ENCODE data around the gene CEP128.

- TF ChIP-seq, protein P1, sequence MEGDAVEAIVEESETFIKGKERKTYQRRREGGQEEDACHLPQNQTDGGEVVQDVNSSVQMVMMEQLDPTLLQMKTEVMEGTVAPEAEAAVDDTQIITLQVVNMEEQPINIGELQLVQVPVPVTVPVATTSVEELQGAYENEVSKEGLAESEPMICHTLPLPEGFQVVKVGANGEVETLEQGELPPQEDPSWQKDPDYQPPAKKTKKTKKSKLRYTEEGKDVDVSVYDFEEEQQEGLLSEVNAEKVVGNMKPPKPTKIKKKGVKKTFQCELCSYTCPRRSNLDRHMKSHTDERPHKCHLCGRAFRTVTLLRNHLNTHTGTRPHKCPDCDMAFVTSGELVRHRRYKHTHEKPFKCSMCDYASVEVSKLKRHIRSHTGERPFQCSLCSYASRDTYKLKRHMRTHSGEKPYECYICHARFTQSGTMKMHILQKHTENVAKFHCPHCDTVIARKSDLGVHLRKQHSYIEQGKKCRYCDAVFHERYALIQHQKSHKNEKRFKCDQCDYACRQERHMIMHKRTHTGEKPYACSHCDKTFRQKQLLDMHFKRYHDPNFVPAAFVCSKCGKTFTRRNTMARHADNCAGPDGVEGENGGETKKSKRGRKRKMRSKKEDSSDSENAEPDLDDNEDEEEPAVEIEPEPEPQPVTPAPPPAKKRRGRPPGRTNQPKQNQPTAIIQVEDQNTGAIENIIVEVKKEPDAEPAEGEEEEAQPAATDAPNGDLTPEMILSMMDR (IDR thresholded peaks at IDR 0.05): no peak
- TF ChIP-seq POLR2A (IDR thresholded peaks at IDR 0.05): no peak
Observed at GRCh38 chr14:80544366-80544765, 397.2 kb downstream of the CEP128 start.

Data from suprapubic skin (tissue), 3 donors.